Measurements from ENCODE around the gene MMP11.
A peak's percentile ranks its signal among the peaks of the same experiment; 100 is the strongest.

The MMP11 gene

DNA sequence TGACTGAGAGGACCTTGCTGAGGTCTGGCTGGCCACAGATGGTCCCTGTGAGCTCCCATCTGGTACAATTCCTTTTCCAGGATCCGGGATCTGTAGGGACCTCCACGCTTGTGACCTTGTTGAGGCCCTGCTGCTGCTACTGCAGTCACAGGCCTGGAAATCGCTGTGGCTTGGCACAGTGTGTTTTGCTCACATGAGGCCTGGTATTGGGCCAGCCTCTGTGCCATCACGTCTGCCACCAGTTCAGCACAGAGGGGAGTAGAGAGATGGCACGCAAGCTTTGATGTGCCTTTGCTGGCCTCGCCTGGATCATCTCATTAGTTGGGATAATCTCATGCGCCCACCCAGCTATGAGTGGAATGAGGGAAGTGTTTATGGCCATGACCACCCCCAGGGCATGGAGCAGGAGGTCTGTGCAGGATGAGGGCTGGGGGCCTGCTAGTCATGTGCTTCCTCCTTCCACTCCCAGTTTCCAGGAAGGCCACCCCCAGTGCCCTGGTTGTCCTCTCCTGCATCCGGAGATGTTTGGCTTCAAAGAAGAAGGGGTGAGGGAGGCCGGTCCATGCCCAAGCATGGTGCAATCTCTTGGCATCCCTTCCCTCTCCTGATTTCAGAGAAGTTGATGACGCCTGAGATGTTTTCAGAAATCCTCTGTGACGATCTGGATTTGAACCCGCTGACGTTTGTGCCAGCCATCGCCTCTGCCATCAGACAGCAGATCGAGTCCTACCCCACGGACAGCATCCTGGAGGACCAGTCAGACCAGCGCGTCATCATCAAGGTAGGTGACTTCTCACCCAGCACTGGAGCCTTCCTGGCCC lies 43.7 kb downstream of the MMP11 start:
- H3K27me3 ChIP-seq (ENCODE audit: low read depth) = no peaks in the 10 kb centered on the region
- H3K36me3 ChIP-seq (replicated peaks) = peaks cover 33% of the 10 kb centered on the region
- no peaks in the 10 kb centered on the region for H3K4me1 ChIP-seq
- no peak for DNase-seq (ENCODE audit: low spot score in 2 of 2)
- H3K4me3 ChIP-seq = no peak overlapping the region
- no peaks in the 10 kb centered on the region for H3K9me3 ChIP-seq
- in situ Hi-C loops (cut with MboI; ENCODE audit: low sequenced_read_pairs) = no loop called here

DNA sequence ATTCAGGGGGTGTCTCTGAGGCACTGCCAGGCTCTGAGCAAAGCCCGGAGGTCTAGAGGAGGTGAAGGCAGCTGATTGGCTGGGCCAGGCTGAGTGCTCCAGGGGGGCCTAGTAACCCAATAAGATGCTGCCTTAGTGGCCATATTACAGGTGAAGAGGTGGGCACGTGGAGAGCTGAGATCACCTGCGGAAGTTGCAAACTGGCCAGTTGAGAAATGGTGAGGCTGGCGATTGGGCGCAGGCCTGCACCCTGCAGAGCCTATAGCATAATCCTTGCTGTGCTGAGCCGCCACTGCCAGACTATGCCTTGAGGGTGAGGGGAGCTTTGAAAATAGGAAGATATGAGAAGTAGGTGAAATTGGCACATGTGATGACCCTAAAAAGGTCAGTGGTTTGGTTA lies 44.5 kb downstream of the MMP11 start:
- in situ Hi-C loops (cut with MboI; ENCODE audit: low sequenced_read_pairs) = no loop called here
- no peak for DNase-seq (ENCODE audit: low spot score in 2 of 2)
- no peaks in the 10 kb centered on the region for H3K9me3 ChIP-seq
- H3K27me3 ChIP-seq (ENCODE audit: low read depth) = no peaks in the 10 kb centered on the region
- peaks cover 33% of the 10 kb centered on the region for H3K36me3 ChIP-seq (replicated peaks)
- no peak overlapping the region for H3K4me3 ChIP-seq
- no peaks in the 10 kb centered on the region for H3K4me1 ChIP-seq

DNA sequence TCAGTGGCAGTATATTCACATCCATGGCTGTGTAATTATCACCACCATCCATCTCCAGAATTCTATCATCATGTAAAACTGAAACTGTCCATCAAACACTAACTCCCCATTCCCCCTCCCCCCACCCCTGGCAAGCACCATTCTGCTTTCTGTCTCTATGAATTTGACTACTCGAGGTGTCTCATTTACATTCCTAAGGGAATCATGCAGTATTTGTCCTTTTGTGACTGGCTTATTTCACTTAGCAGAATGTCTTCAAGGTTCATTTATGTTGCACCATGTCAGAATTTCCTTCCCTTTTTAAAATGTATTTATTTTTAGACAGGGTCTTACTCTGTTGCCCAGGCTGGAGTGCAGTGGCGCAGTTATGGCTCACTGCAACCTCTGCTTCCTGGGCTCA lies 45.9 kb downstream of the MMP11 start:
- in situ Hi-C loops (cut with MboI; ENCODE audit: low sequenced_read_pairs) = no loop called here
- Histone ChIP-seq H3K9me3 (no peaks in the 10 kb centered on the region), H3K27me3 (ENCODE audit: low read depth) (no peaks in the 10 kb centered on the region), H3K36me3 (replicated peaks) (peaks cover 42% of the 10 kb centered on the region), H3K4me1 (no peaks in the 10 kb centered on the region), H3K4me3 (no peak overlapping the region)
- no peak for DNase-seq (ENCODE audit: low spot score in 2 of 2)

DNA sequence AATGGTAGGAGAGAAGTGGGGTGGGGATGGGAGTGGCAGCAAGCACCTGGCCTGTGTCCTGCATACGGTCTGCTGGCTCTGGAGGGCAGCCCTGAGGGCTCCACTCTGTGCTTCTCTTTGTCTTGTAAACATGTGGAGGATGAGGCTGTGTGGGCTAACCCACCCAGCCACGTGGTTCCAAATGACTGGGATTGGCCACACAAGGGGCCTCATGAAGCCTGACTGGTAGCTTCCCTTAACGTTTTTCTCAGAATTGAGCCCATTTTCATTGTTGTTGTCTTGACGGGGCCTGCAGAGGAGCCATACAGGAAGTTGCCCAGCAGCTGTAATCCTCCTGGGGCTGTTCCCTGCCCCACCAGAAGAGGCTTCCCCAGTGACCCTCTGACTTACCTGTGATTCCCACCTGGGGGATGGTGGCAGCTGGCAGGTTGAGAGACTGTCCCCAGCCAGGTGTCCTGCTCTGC lies 48.1 kb downstream of the MMP11 start:
- DNase-seq (ENCODE audit: low spot score in 2 of 2) = peak in 1 of 2 experiments; percentile 2
- H3K36me3 ChIP-seq (replicated peaks) = peaks cover 64% of the 10 kb centered on the region
- no peaks in the 10 kb centered on the region for H3K9me3 ChIP-seq
- in situ Hi-C loops (cut with MboI; ENCODE audit: low sequenced_read_pairs) = no loop called here
- no peaks in the 10 kb centered on the region for H3K27me3 ChIP-seq (ENCODE audit: low read depth)
- no peaks in the 10 kb centered on the region for H3K4me1 ChIP-seq
- H3K4me3 ChIP-seq = no peak overlapping the region

DNA sequence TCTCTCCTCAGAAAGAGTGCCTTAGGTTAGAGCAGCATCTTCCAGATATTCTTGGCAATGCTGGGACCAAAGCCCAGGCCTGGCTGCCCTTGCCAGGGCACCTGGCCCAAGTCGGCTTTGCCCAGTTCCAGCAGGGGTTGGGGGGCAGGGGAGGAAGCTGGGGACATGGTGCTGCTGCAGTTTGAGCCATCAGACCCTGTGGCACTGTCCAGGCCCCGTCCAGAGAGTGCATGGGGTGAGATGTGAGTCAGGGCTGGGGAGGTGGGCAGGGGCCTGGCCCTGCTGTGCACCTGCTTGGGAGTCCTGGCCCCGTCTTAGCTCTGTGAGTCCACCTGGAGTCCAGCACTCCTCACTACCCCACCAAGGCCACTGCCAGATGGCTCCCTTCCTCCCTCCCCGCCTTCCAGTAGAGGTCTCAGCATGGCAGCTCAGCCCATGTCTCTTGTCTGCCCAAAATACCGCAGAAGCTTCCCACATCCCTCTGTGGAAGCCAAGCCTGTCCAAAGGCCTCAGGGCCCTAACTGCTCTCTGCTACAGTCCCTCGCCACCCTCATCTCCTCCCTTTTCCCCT lies 49.5 kb downstream of the MMP11 start:
- Histone ChIP-seq H3K4me3 (no peak overlapping the region), H3K4me1 (no peaks in the 10 kb centered on the region), H3K9me3 (no peaks in the 10 kb centered on the region), H3K27me3 (ENCODE audit: low read depth) (no peaks in the 10 kb centered on the region), H3K36me3 (replicated peaks) (peaks cover 70% of the 10 kb centered on the region)
- in situ Hi-C loops (cut with MboI; ENCODE audit: low sequenced_read_pairs) = no loop called here
- no peak for DNase-seq (ENCODE audit: low spot score in 2 of 2)

DNA sequence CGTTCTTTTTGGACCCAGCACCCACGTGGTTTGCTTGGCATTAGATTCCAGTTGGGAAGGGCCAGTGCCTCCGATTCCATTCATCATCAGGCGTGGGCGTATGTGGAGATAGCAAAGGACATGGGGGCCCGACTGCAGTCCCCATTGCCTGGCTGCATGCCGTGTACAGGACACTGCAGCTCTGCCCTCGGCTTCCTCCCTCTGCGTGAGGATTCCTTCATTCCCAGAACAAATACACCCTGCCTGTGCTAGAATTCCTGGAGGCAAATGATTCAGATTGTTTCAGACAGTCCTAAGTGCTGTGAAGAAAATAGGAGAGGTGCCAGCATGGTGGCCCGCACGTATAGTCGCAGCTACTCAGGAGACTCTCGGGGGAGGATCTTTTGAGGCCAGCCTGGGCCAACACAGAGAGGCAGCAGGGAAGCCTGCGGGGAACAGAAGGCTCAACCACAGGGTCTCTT lies 50.7 kb downstream of the MMP11 start:
- peaks cover 69% of the 10 kb centered on the region for H3K36me3 ChIP-seq (replicated peaks)
- DNase-seq (ENCODE audit: low spot score in 2 of 2) = no peak
- in situ Hi-C loops (cut with MboI; ENCODE audit: low sequenced_read_pairs) = no loop called here
- H3K4me3 ChIP-seq = no peak overlapping the region
- H3K4me1 ChIP-seq = no peaks in the 10 kb centered on the region
- no peaks in the 10 kb centered on the region for H3K9me3 ChIP-seq
- H3K27me3 ChIP-seq (ENCODE audit: low read depth) = no peaks in the 10 kb centered on the region

DNA sequence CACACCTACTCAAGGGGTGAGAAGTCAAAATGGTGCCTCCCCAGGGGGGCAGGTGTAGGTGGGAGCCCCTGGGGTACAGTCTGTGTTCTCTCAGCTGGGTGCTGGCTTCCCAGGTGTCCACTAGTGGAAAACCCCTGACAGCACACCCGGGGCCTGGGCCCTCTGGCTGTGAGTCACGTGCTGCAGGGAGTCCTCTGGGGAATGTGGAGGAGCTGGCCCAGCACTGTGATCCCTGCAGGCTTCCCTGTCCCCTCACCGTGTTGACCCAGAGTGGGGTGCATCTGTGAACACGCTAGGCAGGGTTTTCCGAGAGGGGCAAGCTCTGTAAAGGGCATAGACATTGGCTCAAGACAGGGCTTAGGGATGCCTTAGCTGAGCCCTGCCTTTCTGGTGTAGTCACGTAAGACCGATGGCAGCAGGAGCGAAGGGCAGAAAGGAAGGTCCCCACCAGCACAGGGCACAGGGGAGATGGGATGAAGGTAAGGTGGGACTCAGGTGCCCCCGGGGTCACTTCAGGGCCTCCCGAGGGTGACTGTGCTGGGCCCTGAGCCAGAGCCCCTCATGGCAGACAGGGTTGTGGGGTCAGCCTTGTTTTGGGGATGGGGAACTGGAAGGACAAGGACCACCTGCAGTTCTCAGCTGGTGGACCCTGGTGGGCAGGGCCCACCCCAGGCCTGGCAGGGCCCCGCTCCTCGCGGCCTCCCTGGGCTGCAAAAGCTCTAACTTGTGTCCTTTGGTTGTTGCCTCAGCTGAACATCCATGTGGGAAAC lies 52.0 kb downstream of the MMP11 start:
- peaks cover 71% of the 10 kb centered on the region for H3K36me3 ChIP-seq (replicated peaks)
- H3K4me3 ChIP-seq = no peak overlapping the region
- H3K4me1 ChIP-seq = no peaks in the 10 kb centered on the region
- in situ Hi-C loops (cut with MboI; ENCODE audit: low sequenced_read_pairs) = no loop called here
- no peaks in the 10 kb centered on the region for H3K27me3 ChIP-seq (ENCODE audit: low read depth)
- H3K9me3 ChIP-seq = no peaks in the 10 kb centered on the region
- DNase-seq (ENCODE audit: low spot score in 2 of 2) = no peak

DNA sequence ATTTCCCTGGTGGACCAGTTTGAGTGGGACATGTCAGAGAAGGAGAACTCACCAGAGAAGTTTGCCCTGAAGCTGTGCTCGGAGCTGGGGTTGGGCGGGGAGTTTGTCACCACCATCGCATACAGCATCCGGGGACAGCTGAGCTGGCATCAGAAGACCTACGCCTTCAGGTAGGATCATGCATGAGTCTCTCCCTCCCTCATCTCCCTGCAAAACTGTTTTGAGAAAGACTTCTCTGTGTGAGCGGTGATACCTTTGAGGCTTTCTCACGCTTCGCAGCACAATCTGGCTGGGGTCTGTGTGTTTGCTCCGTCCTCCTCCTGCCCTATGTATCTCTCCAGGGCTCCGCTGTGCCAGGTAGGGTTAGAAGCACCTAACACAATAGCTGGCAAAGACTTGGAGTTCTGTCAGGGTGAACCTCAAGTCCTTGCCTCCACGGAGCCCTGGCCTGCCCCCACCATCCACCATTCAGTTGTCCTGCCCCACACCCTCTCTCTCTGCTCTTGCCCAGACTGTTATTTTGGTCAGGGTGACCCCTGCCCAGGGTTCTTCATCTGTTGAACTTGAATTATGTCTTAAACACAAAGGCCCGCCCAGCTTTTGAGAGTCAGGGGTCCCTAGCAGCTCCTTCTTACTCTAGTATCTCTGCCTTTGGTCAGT lies 52.7 kb downstream of the MMP11 start:
- Histone ChIP-seq H3K4me3 (no peak overlapping the region), H3K9me3 (no peaks in the 10 kb centered on the region), H3K36me3 (replicated peaks) (peaks cover 78% of the 10 kb centered on the region), H3K27me3 (ENCODE audit: low read depth) (no peaks in the 10 kb centered on the region), H3K4me1 (no peaks in the 10 kb centered on the region)
- DNase-seq (ENCODE audit: low spot score in 2 of 2) = no peak
- in situ Hi-C loops (cut with MboI; ENCODE audit: low sequenced_read_pairs) = no loop called here

DNA sequence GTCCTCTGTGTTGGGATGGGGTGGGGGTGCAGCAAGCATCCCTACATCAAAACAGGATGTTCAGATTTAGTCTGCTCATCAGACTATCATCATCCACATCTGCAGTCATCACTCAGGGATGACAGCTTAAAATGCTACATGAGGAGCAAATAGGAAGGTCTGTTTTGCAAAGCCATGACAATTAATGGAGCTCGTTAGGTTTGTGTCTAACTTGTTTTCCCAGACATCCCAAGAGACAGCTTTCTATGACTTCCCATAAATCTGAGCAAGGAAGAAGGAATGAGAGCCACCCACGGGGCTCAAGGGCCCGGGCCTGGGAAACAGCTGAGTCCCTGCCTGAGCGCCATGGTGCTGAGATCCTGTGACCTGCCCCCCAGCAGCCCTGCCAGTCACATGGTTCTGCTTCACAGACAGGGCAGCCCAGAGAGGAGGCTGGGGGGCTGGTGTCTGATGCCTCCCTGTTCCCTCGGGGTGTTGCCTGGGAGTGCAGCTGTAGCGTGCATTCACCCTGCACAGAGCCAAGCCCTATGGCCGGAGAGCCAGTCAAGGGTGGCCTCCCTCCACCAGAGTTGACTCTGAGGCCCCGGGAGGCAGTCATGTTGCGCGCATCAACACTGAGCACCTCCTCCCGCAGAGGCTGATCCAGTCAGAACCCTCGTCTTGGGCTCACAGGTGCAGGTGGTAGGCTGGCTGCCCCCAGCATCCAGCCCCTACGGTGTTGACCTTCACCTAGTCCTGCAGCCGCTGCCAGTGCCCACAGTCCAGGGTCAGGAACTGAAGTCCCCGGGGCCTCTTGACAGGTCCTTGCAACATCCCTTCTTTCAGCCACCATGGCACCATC lies 54.1 kb downstream of the MMP11 start:
- Histone ChIP-seq H3K36me3 (replicated peaks) (peaks cover 76% of the 10 kb centered on the region), H3K27me3 (ENCODE audit: low read depth) (no peaks in the 10 kb centered on the region), H3K9me3 (no peaks in the 10 kb centered on the region), H3K4me1 (no peaks in the 10 kb centered on the region), H3K4me3 (no peak overlapping the region)
- DNase-seq (ENCODE audit: low spot score in 2 of 2) = no peak
- in situ Hi-C loops (cut with MboI; ENCODE audit: low sequenced_read_pairs) = no loop called here

DNA sequence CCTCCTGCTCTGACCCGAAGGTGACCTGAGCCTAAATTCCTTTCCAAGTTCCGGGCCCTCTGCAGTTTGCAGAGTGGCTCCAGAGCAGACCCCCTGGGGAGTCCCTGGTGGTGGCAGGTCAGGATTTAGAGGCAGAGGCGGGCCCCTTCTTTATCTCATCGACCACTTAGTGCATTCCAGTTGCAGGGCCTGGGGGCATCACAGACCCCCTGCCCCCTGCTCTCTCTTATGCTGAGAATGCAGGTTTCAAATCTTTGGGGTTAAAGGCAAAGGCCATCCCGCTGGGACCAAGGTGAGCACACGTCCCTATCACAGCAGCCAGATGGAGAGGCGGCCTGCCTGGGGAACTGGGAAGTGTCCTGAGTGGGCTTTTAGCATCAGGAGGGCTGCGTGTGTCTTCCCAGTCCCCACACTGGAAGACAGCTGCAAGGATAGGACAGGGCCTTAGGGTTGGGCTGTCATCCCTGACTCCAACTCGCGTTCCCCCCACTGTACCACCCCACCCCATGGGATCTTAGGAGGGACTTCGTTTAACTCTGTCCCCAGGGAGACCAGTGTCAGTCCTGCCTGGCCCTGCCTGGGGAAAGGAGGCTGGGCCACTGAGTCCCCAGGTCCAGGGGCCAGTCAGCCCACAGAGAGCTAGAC lies 54.8 kb downstream of the MMP11 start:
- DNase-seq (ENCODE audit: low spot score in 2 of 2) = no peak
- in situ Hi-C loops (cut with MboI; ENCODE audit: low sequenced_read_pairs) = no loop called here
- no peak overlapping the region for H3K4me3 ChIP-seq
- no peaks in the 10 kb centered on the region for H3K4me1 ChIP-seq
- H3K36me3 ChIP-seq (replicated peaks) = peaks cover 74% of the 10 kb centered on the region
- H3K9me3 ChIP-seq = no peaks in the 10 kb centered on the region
- H3K27me3 ChIP-seq (ENCODE audit: low read depth) = no peaks in the 10 kb centered on the region

DNA sequence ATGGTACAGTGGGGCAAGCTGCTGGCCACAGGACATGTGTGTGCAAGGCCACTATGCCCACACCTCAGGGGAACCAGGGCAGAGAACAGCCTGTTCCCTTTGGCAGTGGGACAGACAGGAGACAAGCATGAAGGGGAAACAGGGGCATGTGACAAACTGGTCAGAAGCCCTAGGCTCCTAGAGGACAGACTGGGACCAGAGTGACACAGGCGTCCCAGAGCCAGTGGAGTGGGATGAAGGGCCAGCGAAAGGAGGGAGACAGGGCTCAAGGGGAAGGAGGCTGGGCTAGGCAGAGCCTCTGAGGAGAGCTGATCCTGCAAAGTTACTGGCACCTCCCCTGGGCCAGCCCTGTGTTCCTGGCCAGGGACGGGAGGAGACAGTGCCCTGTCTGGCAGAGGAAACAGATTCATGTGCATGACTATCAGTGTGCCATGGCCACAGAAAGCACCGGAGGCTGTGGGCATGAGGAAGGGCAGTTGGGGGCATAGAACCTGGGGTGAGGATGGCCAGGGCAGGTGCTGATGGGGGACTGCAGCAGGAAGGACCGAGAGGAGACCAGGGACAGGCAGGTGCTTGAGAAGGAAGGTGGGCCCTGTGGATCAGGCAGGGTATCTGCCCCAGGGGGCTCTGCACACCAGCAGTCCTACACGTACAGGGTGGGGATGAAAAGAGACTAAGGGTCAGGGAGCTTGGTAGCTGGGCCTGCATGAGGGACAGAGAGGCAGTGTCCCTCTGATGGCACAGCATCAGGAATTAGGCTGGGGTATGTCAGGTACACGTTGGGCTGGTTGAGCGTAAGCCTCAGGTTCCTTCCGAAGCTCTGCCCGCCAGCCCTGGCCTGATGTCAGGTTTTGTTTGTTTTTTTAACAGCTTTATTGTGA lies 56.4 kb downstream of the MMP11 start:
- H3K9me3 ChIP-seq = no peaks in the 10 kb centered on the region
- no peaks in the 10 kb centered on the region for H3K4me1 ChIP-seq
- no peaks in the 10 kb centered on the region for H3K27me3 ChIP-seq (ENCODE audit: low read depth)
- no peak overlapping the region for H3K4me3 ChIP-seq
- in situ Hi-C loops (cut with MboI; ENCODE audit: low sequenced_read_pairs) = no loop called here
- DNase-seq (ENCODE audit: low spot score in 2 of 2) = no peak
- H3K36me3 ChIP-seq (replicated peaks) = peaks cover 67% of the 10 kb centered on the region

DNA sequence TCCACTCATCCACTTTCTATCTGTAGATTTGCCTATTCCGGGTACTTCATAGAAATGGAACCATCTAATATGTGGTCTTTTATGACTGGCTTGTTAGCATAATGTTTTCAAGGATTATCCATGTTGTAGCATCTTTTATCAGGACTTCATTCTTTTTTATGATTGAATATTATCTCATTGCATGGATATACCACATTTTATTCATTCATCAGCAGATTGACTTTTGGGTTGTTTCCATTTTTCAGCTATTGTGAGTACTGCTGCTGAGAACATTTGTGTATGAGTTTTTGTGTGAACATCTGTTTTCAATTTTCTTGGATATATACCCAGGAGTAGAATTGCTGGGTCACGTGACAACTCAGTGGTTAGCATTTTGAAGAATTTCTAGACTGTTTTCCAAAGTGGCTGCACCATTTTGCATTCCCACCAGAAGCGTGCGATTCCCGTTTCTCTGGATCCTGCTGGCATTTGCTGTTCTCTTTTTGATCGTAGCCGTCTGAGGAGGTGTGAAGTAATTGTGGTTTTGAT lies 57.3 kb downstream of the MMP11 start:
- Histone ChIP-seq H3K4me1 (no peaks in the 10 kb centered on the region), H3K36me3 (replicated peaks) (peaks cover 62% of the 10 kb centered on the region), H3K9me3 (no peaks in the 10 kb centered on the region), H3K27me3 (ENCODE audit: low read depth) (no peaks in the 10 kb centered on the region), H3K4me3 (no peak overlapping the region)
- in situ Hi-C loops (cut with MboI; ENCODE audit: low sequenced_read_pairs) = loop anchor here (10.0 kb wide), 1 partner anchor 55 kb away; the partner anchor contains the start of gene MMP11
- DNase-seq (ENCODE audit: low spot score in 2 of 2) = no peak
